HG02884 (cell line): Measurements from ENCODE around the gene PLSCR1.
"Not testable (repeated sequence)": the region's sequence is repeated elsewhere in the genome, so short reads cannot be mapped to it uniquely, and the experiment has no call there.

Experiments
- ATAC-seq: cut with Tn5 transposase; IDR thresholded peaks from one replicate; pipeline ENCODE4 v1.9.1; 2021; ENCODE audit warnings: mild to moderate bottlenecking, moderate library complexity; ENCODE audit not compliant: unreplicated experiment

PLSCR1 gene

GRCh38 chr3:146519810-146520209 is 24.6 kb downstream of the PLSCR1 start:
- ATAC-seq = no peak

GRCh38 chr3:146517684-146518435 is 26.5 kb downstream of the PLSCR1 start:
- no peak for ATAC-seq

- no peak for ATAC-seq
Measured at GRCh38 chr3:146513386-146514051, 30.9 kb downstream of the PLSCR1 start.

- no peak for ATAC-seq
Measured at GRCh38 chr3:146511402-146512134, 32.8 kb downstream of the PLSCR1 start.

- ATAC-seq = no peak
Measured at GRCh38 chr3:146507331-146508120, 36.9 kb downstream of the PLSCR1 start.

GRCh38 chr3:146505516-146505915 is 38.9 kb downstream of the PLSCR1 start:
- no peak for ATAC-seq

- no peak for ATAC-seq
Measured at GRCh38 chr3:146504498-146505197, 39.8 kb downstream of the PLSCR1 start.

GRCh38 chr3:146503461-146504202 is 40.8 kb downstream of the PLSCR1 start:
- peak; percentile 96 for ATAC-seq

- ATAC-seq = no peak
Measured at GRCh38 chr3:146502887-146503460, 41.4 kb downstream of the PLSCR1 start.

GRCh38 chr3:146501752-146502151 is 42.7 kb downstream of the PLSCR1 start:
- ATAC-seq = peak; percentile 32

GRCh38 chr3:146499701-146500100 is 44.7 kb downstream of the PLSCR1 start:
- no peak for ATAC-seq

- ATAC-seq = no peak
Measured at GRCh38 chr3:146498002-146498736, 46.2 kb downstream of the PLSCR1 start.

- ATAC-seq = not testable (repeated sequence)
Measured at GRCh38 chr3:146497145-146497843, 47.1 kb downstream of the PLSCR1 start.

GRCh38 chr3:146496726-146497125 is 47.7 kb downstream of the PLSCR1 start:
- ATAC-seq = no peak

GRCh38 chr3:146496251-146496650 is 48.2 kb downstream of the PLSCR1 start:
- no peak for ATAC-seq

- ATAC-seq = no peak
Measured at GRCh38 chr3:146493761-146494160, 50.6 kb downstream of the PLSCR1 start.

- no peak for ATAC-seq
Measured at GRCh38 chr3:146493221-146493620, 51.2 kb downstream of the PLSCR1 start.

- ATAC-seq = no peak
Measured at GRCh38 chr3:146491303-146491702, 53.1 kb downstream of the PLSCR1 start.
